DMS79 (cell line): ENCODE results near the gene CTAGE8.
"Not testable (repeated sequence)": the region's sequence is repeated elsewhere in the genome, so short reads cannot be mapped to it uniquely, and the experiment has no call there.

Experiments
- DNase-seq: peaks from one replicate; lab custom pipeline; 2025; lab: John Stamatoyannopoulos, UW

Gene CTAGE8

GRCh38 chr7:144255471-144255897 lies 13.6 kb downstream of the CTAGE8 start:
- DNase-seq: no peak

- DNase-seq: not testable (repeated sequence)
Measured at GRCh38 chr7:144252307-144252706, 16.8 kb downstream of the CTAGE8 start.

GRCh38 chr7:144247674-144248330 lies 21.3 kb downstream of the CTAGE8 start:
- not testable (repeated sequence) for DNase-seq

- not testable (repeated sequence) for DNase-seq
Measured at GRCh38 chr7:144246967-144247366, 22.1 kb downstream of the CTAGE8 start.

- DNase-seq: not testable (repeated sequence)
Measured at GRCh38 chr7:144245372-144245771, 23.7 kb downstream of the CTAGE8 start.

DNA sequence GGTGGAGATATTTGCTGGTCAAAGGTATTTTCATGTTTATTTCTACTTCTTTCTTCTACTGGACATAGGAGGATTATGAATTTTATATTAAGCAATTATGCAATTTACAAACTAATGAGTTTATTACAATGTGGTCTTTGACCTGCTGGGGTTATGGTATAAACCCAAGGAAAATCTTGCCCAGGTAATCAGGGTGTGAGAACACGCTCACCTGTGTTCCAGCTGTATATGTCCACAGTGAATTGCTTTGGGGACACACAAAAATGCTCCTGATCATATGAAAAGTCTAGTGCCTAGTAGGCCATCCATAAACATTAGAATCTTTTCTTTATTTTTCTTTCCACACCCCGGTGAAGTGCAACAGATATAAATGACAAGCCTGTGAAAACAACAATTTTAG lies 29.7 kb downstream of the CTAGE8 start, which contains the start of gene OR2A42:
Gene OR2A42 (minus strand): TSS at position 241 of the 400 bp plus-strand sequence. CDS start 6,762 bp downstream, outside the sequence.
- not testable (repeated sequence) for DNase-seq

DNA sequence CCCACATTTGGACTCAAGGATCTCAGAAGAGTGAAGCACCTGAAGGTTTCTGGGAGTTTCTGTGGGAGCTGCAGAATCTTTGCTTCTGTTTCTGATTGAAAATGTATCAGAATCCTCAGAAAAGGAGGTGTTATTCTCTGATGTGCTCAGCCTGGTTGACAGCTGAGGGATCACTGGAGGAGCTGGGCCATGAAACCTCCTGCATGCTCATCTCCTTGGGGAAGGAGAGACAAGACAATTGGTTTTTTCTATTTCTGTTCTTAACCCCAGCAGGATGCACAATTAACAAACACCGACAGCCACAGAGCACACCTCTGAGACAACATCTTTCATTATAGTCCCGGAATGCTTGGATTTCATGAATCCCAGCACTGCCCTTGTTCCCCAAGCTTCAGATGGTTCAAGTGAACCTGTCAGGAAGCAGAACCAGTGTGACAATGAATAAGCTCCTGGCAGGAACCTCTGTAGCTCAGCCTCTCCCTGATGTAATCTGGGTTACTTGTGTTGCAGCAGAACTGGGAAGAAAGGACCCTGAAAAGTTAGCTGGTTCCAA lies 30.5 kb downstream of the CTAGE8 start:
- DNase-seq: not testable (repeated sequence)

- DNase-seq: not testable (repeated sequence)
Measured at GRCh38 chr7:144233039-144233438, 36.0 kb downstream of the CTAGE8 start.

DNA sequence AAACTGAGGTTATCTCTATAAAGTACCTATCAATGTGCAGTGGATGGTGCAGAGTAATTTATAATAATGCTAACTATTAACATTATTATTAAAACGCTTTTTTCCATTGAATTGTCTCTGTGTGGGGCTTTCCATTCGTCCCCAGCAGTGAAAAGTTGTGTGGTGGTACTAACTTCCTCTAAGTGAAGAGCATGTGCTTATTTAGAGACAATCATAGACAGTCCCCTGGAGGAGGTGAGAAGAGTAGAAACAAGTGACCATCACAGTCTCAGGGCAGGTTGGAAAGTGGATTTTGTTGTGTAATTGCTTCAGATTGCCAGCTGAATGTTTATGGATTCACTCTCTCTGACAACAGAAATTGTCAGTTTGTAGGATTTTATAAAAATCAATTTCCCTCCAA lies 38.1 kb downstream of the CTAGE8 start:
- not testable (repeated sequence) for DNase-seq

GRCh38 chr7:144228810-144229209 lies 40.3 kb downstream of the CTAGE8 start:
- DNase-seq: not testable (repeated sequence)

DNA sequence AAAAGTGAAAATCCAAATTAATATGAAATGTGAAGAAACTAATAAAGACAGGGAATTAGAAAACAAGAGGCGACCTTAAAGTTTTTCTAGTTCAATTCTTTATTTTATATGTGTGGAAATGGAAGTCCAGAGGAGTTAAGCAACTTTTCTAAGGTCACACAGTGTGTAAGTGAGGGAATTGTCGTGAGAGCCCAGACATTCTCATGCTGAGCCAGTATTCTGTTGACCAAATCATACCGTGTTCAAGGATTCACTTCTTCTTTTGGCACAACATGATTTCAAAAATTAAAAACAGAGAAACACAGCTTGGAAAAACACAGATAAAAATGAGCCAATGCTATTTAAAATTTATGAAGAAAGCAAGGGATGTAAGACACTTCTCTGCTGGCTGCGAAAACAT lies 42.2 kb downstream of the CTAGE8 start:
- not testable (repeated sequence) for DNase-seq

DNA sequence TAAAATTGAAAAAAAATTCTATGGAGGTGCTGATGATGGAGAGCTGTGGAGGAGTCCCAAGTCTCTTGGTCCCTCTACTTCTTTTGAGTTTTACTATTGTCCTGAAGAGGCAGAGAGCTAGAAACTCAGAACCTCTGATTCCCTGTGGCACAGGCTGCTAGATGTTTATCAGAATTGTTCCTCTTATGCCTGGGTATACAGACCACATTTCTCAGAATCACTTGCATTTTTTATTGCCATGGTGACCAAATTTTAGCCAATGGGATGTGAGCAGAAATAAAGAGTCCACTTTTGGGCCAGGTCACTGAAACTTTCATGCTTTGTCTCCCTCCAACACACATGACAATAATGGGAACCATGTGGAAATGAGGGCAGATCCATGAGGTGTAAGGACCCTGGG lies 45.4 kb downstream of the CTAGE8 start:
- DNase-seq: not testable (repeated sequence)

DNA sequence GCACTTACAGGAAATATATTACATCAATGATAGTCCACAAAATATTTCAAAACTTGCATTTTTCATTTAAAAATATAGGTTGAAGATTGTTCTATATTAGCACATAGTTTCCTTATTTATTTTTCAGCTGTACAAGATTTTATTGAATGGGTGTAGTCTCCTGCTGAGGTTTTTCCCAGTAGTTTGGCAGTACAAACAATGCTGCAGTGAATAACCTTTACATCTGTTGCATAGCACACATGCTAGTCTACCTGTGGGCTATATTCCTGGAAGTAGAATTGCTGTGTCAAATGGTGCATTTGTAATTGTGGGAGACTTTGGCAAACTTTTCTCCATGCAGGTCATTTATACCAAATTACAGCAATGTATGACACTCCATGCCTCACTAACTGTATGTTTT lies 48.6 kb downstream of the CTAGE8 start:
- not testable (repeated sequence) for DNase-seq

- not testable (repeated sequence) for DNase-seq
Measured at GRCh38 chr7:144219149-144219548, 49.9 kb downstream of the CTAGE8 start.

DNA sequence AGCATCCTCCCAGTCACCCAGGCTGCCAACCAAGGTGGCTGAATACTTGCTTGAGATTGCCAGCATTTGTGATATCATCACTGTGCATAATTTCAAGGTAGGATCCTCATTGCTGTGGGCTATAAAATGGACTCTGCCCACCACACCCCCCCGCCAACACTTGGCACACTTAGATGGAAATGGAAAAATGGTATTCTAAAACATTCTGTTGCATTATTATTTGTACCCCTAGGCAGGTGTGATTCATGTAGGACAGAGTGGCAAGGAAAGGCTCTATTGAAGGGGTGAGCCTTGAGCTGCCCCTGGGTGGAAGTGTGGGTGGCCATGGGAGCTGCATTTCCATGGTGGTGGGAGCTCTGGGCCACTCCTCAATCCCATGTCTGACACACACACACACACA lies 50.5 kb downstream of the CTAGE8 start:
- not testable (repeated sequence) for DNase-seq

DNA sequence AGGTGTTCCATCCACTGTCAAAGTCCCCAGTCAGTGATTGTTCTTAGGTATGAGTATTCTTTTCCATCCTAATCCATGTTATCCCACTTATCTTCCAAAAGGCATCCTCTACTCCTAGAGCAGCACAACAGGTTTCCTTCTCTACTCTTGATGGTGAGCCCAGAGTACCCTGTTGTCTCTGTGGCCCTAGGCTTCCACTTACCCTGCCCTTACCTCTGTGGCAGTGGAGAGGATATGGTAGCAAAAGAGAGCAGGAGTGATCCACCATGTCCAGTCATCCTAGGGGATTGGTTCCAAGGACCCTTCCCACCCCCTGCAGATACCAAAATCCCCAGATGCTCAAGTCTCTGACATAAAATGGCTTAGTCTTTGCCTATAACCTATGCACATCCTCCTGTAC lies 51.9 kb downstream of the CTAGE8 start:
- not testable (repeated sequence) for DNase-seq
